ENCODE measurements around the gene GKAP1.
A peak's percentile ranks its signal among the peaks of the same experiment; 100 is the strongest.
"Not testable (repeated sequence)": the region's sequence is repeated elsewhere in the genome, so short reads cannot be mapped to it uniquely, and the experiment has no call there.

The GKAP1 gene

DNA sequence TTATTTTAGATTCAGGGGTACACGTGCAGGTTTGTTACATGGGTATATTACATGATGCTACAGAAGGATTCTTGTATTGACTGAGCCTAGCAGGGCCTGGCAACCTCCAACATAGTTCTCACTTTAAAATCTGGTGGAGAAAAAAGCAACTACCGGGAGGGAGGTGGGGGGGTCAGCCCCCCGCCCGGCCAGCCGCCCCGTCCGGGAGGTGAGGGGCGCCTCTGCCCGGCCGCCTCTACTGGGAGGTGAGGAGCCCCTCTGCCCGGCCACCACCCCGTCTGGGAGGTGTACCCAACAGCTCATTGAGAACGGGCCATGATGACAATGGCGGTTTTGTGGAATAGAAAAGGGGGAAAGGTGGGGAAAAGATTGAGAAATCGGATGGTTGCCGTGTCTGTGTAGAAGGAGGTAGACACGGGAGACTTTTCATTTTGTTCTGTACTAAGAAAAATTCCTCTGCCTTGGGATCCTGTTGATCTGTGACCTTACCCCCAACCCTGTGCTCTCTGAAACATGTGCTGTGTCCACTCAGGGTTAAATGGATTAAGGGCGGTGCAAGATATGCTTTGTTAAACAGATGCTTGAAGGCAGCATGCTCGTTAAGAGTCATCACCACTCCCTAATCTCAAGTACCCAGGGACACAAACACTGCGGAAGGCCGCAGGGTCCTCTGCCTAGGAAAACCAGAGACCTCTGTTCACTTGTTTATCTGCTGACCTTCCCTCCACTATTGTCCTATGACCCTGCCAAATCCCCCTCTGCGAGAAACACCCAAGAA, 88.8 kb downstream of the GKAP1 start:
- not testable (repeated sequence) for FAIRE-seq

DNA sequence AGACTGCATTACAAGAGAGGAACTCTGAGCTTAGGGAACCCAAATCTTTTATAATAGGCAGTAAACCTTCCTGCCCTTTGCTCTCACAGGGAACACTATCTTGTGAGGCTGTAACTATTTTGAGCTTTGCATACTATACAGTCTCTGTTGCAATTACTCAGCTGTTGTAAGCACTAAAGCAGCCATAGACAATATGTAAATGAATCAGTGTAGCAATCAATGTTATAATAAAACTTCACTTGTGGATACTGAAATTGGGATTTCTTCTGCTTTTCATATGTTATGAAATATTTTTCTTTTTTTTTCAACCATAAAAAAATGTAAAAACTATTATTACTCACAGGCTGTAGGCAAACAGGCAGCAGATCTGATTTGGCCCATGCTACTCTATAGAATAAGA, 93.1 kb downstream of the GKAP1 start:
- no peak for FAIRE-seq

DNA sequence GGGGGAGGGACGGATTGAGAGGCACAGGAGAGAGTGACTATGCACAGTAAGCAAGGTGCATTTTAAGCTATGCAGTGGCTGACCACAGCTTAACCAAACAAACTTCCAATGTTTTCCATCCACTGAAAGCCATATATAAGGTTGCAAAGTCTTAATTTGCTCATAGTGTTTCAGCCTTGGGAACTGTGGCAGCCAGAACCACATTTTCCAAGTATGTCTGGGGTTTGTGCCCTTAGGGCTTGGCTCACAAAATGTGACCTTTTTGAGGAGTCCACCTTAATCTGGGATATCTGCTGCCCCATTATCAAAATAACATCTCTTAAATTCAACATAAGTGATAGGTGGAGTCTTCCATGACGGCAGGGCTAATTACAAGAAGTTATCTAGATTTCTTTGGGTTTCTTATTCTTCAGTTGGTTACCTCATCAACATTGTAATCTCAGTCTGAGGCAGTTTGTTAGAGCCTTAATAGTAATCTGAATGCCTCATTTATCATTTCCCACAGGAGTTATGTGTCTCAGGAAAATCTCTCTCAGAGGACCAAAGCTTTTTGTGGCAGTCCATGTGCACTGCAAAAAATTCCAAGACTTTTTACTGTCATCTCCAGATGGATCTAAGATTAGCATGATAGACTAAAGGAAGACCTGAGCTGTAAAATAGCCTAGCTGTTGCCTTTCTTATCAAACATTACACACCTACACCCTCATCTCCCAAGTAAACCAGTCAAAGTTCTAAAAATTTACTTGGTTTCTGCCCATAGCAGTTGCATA, 94.7 kb downstream of the GKAP1 start:
- FAIRE-seq = no peak

DNA sequence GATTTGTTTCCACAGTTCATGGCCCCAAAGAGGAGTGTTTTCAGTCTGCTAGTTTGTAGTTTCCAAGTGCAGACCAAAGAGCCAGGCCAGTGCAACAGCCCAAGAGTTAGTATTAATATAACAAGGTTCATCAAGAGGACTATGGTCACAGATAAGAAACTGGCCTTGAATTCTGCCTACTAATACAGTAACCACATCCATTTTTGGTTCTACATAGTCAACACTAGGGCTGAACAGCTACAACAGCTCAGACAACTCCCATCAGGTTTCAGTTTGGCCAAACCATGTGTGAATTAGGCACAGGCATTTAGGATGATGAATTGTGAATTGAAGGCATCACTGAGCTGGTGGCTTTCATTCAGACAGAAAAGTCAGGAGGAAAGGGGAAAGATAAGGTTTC, 96.1 kb downstream of the GKAP1 start:
- no peak for FAIRE-seq

- no peak for FAIRE-seq
Observed at GRCh38 chr9:83715794-83716193, 101.8 kb downstream of the GKAP1 start.

DNA sequence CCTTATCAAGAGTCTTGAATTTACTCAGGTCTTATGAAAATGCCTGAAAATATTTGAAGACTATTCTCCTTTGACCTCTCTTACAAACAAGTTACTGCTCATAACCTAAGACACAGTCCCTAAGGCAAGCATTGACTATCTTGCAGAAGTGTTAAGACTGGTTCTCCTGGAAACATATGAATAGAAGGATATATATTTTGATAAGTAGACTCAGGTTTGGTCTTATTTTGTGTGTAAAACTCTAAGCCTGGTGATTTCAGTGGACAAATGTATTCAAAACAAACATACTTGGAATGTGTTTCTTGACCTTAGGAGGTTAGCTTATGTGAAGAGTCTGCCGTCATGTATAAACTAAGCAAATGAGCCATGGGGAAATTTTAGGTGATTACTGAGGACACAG, 102.3 kb downstream of the GKAP1 start:
- no peak for FAIRE-seq

DNA sequence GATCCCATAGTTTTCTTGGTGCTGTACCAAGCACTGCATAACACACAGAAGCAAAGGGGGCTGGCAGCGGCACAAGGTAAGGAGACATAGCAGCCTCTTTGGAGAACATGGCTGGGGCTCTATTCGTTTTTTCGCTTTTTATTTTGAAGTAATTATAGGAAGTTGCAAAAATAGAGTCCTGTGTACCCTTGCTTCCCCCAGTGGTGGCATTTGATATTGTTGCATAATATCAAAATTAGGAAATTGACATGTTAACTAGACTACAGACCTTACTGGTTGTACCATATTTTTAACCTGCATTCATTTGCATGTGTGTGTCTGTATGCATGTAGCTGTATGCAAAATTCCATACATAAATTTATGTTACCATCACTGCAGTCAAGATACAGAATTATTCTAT, 103.2 kb downstream of the GKAP1 start:
- no peak for FAIRE-seq

GRCh38 chr9:83708515-83709158, 108.9 kb downstream of the GKAP1 start:
- FAIRE-seq = no peak

- FAIRE-seq = no peak
Observed at GRCh38 chr9:83707768-83708514, 109.6 kb downstream of the GKAP1 start, which contains the start of gene UBQLN1. UBQLN1 (minus strand) TSS chr9:83707958; CDS start chr9:83707679, 279 bp downstream.

GRCh38 chr9:83707518-83707767, 110.1 kb downstream of the GKAP1 start:
- no peak for FAIRE-seq

DNA sequence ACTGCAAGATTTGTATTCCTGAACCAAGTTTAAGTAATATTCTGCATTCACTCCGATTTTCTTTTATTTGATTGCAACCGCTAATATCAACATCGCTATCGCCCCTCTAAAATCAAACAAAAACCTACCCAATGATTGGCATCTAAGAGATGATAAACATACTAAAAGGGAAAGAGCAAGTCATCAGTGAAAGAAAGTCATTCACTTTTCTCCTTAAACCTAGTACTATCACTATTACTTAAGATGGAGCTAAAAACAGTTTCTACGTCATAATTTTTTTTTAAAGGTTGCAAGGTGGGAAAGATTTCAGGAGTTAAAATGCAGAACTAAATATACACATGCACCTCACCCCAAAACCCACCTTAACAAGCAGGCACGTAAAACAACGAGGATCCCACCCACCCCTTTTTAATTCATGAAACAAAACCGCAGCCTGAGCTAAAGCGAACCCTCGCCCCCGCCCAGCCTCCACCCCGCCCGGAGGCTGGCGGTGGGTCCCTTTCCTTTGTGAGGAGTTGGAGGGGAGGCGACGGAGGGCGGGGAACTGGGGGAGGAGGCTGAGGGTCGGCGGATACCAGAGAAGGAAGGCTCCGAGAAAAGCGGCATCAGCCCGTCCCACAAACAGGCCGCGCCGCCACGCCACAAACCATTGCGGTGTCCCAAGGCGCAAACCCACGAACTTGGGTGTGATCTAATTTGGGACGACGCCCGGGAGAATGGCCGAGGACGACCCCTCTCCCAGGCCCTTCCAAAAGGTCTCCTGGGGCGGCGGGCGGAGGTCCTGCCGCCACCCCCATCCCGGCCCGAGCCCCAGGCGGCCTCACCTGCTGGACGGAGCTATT, 110.7 kb downstream of the GKAP1 start:
- FAIRE-seq = no peak

DNA sequence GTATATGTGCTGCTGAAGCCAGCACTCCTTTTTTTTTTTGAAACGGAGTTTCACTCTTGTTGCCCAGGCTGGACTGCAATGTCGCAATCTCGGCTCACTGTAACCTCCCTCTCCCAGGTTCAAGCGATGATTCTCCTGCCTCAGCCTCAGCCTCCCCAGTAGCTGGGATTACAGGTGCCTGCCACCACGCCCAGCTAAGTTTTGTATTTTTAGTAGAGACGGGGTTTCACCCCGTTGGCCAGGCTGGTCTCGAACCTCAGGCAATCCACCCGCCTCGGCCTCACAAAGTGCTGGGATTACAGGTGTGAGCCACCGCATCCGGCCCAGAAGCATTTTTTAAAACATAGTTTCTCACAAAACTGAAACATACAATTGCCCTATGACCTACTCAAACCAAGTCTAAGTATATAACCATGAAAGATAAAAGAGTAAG, 112.3 kb downstream of the GKAP1 start:
- FAIRE-seq = not testable (repeated sequence)

GRCh38 chr9:83701769-83702168, 115.8 kb downstream of the GKAP1 start:
- FAIRE-seq = peak; percentile 13

DNA sequence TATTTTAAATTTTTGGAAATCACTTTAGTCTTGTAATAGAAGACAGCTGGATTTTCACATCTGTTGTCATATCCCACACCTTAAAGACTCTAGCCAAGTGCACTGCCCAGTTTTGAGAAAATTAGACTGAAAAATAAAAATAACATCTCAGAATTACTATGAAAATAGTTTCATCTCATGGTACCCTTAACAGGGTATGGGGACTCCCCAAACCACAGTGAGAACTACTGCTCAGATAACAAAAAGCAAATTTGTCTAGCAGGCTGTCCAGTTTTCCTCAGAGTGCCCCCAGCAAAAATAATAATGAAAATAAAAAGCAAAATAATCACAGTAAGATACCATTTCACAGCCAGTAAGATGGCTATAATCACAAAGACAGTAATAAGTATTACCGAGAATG, 116.3 kb downstream of the GKAP1 start:
- no peak for FAIRE-seq

DNA sequence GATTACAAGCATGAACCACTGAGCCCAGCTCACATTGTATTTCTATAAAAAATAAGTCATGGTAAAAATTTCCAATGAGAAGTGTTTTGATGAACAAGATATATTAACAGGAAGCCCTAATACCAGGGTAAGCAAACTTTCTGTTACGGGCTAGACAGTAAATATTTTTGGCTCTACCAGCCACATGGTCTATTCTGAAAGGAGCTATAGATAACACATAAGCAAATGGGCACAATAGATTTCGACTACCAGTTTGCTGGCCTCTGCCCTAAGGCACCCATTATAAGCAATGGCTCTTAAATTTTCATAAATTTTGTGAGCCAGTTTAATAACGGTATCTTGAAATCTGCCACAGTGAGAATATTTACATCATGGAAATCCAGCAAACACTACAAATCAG, 118.0 kb downstream of the GKAP1 start:
- no peak for FAIRE-seq

DNA sequence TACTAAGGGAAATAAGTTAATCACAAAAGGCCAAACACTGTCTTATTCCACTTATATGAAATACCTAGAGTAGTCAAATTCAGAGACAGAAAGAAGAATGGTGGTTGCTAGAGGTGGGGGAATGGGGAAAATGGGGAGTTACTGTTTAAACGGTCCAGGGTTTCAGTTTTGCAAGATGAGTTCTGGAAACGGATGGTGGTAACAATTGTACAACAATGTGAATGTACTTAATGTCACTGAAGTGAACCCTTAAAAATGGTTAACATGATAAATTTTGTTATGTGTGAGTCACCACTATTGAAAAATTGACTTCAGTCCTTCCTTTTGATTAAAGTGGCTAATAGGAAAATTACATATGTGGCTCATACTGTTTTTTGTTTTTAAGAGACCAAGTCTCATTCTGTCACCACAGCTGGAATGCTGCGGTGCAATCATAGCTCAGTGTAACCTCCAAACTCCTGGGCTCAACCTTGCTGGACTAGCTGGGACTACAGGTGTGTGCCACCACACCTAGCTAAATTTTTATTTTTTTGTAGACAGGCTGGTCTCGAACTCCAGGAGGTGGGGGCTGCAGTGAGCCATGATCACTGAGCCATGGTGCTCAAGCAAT, 118.5 kb downstream of the GKAP1 start:
- FAIRE-seq = no peak

DNA sequence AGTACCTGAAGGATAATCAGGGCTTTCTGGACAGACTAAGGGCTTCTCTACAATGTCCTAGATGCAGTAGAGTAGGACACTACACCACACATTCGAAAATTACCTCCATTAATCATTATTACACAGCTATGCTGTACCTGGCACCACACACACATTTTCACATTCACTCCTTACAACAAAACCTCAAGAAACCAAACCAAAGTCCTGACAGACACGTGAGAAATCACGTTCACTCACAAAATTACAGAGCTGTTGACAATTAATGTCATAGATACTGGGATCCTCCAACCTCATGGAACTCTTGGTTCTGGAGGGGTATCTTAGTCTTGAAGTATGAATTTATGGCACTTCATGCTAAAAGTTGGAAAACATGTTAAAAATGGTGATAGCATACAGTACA, 126.1 kb downstream of the GKAP1 start:
- FAIRE-seq = no peak

All from G401.6 (cell line).